HG02884 (cell line): ENCODE data around the gene FGF18.
"Not testable (repeated sequence)": the region's sequence is repeated elsewhere in the genome, so short reads cannot be mapped to it uniquely, and the experiment has no call there.

Experiments used
- ATAC-seq: cut with Tn5 transposase; IDR thresholded peaks from one replicate; pipeline ENCODE4 v1.9.1; 2021; ENCODE audit warnings: mild to moderate bottlenecking, moderate library complexity; ENCODE audit not compliant: unreplicated experiment

The FGF18 gene

DNA sequence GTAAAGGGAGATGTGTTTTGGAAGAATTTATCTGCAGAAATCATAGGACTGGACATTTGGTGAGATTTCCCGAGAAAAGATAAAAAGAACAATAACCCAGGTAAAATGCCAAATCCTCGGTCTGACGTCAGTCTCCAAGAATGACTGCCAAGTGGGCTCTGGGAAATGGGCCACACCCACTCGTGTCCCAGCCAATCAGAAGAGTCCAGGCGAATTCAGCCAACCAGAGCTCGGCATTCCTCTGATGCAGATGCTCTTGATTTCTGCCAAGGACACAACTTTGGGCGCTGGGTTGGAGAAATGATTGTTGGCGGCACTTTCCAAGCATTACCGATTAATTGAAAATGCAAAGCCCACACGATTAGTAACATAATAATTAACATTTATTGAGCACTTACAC lies 73.3 kb downstream of the FGF18 start:
- ATAC-seq = no peak

DNA sequence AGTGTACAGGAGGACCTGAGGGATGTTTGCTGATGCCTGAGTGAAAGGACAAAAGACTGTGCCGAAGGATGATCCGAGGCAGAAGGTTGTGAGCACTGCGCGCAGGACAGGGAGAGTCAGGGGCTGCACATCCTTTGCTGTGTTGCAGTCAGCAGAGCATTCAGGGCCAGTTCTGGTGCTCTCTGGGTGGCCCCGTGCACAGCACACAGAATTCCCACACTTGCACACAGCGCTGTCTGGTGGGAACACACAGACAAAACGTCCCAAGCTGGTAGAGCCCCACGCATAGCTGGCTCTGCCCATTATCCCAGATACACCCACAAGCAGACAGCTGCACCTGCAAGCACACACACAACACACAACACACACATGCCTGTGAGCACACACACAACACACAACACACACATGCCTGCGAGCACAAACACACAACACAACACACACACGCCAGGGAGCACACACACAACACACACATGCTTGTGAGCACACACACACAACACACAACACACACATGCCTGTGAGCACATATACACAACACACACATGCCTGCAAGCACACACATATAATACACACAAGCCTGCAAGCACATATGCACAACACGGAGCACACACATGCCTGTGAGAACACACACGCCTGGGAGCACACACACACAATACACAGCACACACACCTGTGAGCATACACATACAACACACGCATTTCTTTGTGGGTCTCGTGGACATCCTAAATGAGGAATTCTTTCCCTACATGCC lies 74.4 kb downstream of the FGF18 start:
- no peak for ATAC-seq

DNA sequence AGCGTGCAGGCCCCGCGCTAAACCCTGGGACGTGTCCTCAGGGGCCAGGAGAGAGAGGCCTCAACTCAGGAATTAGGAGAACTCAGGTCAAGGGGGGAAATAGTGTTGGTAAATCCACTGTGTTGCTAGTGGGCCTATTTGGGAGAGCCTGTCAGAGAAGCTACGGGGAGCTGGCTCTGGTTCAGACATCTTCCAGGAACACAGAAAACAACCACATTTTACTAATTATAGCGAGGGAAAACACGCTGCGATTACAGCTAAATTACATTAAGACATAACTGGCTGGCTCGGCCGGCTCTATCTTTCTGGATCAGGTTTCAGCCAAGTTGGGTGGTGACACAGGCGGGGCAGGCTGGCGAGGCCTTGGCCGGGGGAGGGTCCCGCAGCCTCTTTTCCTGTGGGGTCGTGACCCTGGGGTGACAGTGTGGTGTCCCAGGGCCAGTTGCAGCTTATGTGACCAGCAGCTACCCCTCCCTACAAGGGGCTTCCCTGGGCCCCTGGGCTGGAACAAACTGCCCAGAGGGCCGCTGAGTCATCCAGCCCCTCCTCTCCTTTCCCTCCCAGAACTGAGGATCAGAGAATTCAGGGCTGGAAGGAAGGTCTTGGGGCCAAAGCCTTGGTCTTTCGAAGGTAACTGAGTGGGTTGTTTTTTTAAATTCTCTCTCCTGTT lies 75.1 kb downstream of the FGF18 start:
- no peak for ATAC-seq

DNA sequence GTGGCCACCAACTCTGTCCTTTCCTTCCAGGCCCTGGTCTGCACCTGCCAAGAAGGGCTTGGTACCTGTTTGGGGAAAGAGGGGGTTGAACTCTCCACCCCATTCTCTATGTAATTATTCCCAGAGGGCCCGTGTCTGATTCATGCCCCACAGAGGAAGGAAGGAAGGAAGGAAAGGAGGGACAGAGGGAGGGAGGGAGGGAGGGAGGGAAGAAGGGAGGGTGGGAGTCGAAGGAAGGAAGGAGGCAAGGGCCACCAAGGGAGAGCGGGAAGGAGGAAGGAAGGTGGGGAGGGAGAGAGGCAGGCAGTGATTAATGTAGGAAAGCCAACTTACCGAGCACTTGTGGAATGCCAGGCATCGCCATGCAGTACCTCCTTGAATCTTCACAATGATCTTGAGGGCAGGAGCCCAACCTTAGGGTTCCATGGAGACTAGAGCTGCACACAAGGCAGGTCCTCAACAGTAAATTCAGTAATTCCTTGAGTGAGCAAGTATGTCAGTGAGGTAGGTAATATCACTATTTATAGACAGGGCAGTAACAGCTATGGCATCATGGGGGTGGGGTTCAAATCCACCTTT lies 75.8 kb downstream of the FGF18 start:
- ATAC-seq = no peak

DNA sequence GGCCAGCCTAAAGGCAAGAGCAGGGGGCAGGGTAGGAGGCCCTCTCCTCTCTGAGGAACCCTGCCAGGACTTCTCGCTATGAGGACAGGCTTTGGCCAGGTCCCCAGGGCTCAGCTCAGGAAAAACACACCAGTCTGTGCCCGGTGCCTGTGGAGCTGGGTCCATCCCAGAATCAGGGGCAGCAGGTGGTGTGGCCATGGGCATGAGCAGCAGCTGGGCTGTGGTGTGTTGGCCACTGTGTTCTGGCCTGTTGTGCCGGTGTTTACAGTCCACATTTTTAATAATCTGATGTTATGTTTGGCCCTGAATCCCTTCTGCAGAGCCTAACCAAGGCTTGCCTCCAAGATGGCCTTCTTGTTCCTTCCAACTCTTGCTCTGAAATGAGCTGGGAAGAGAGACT lies 77.0 kb downstream of the FGF18 start:
- ATAC-seq = no peak

DNA sequence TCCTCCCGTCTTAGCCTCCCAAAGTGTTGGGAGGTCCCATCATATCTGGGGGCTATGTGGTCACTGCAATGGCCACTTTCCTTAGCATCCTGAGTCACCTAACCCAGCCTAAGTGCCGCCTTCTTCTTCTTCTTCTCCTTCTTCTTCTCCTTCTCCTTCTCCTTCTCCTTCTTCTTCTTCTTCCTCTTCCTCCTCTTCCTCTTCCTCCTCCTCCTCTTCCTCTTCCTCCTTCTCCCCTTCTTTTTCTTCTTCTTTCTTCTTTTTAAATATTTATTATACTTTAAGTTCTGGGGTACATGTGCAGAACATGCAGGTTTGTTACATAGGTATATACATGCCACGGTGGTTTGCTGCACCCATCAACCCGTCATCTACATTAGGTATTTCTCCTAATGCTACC lies 78.0 kb downstream of the FGF18 start:
- not testable (repeated sequence) for ATAC-seq

DNA sequence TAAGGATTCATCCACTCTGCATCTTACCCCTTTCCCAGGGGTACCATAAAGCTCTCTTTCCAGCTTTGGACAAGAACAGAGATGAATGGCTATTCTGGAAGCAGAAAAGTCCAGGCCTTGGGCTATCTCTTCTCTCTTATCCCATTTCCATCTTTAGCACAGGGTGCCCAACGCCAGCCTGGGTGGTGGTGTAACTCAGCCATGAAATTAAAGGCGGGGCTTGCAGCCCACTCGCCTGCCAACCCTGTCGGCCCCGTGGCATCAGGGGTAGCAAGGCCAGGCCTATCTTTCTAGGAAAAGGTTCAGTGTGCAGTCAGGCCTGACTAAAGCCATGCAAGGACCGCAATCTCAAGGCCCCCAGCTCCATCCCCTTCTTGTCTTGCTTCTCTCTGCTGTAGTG lies 78.7 kb downstream of the FGF18 start:
- ATAC-seq = no peak

DNA sequence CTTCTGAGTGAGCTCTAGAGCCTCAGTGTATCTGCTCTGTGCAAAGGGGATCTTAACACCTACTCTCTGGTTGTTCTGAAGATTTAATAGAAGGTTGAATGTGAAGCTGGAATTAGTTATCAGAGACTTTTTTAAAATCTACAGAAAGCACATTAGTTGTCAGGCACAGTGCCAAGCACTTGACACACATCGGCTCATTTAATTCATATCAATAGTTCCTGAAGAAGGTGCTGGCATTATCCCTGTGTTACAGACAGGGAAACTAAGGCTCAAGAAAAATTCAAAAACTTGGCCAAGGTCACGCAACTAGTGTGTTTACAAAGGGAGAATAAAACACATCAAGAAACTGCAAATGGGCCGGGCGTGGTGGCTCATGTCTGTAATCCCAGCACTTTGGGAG lies 80.2 kb downstream of the FGF18 start:
- ATAC-seq = no peak

DNA sequence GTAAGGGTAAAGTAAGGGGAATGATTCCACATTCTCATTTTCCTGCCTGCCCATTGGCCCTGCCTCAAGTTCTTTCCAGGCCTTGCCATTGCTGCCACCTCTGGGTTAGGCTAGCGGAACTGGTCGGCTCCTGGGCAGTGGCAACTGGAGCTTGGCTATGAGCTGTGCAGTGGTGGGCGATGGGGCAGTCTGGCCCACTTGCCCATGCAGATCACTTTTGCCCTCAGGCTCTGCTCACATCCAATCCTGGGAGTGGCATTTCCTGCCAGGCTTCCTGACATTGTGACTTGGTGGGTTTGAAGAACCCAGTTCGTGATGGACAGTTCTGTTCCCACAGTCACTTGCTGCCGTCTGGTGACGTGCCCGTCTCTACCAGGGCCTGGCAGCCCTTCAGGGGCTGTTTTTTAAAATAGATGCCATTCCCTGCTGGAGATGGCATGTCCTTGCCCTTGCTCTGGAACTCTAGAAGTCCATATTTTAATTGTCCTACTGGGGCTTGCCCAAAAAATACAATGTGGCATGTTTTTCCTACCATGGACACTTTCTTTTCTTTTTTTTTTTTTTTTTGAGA lies 86.1 kb downstream of the FGF18 start:
- no peak for ATAC-seq

DNA sequence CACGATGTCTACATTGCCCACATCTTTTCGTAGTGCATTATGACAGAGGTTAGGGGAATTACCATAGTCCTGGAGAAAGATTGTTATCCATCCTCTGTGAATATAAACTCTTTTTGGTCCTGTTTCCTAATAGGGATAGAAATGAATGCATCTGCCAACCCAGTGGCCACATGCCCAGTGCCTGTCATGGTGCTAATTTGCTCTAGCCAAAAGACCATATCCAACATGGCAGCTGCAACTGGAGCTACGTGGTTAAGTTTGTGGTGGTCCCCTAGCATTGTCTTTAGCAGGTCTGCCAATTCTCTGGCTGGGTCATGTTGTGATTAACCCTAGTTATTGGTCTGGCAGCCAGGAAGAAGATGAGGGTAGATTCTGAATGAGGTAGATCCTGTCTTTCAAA lies 87.5 kb downstream of the FGF18 start:
- ATAC-seq = no peak
